DND-41 (cell line): ENCODE data around the gene VPS13A.

Source experiments
- EZH2 ChIP-seq: IDR thresholded peaks from 3 replicates; pipeline ENCODE4 v1.6.1; 2012; ENCODE audit warnings: borderline replicate concordance, low read depth, mild to moderate bottlenecking, moderate library complexity, low read length, inconsistent platforms; ENCODE audit not compliant: severe bottlenecking
- TF ChIP-seq, protein P1 (sequence below): IDR thresholded peaks from 2 replicates; pipeline ENCODE4 v1.5.1; 2012; ENCODE audit warnings: borderline replicate concordance, low read length, moderate library complexity, mild to moderate bottlenecking; ENCODE audit not compliant: poor library complexity, severe bottlenecking; ENCODE audit errors: extremely low read depth

DNA sequence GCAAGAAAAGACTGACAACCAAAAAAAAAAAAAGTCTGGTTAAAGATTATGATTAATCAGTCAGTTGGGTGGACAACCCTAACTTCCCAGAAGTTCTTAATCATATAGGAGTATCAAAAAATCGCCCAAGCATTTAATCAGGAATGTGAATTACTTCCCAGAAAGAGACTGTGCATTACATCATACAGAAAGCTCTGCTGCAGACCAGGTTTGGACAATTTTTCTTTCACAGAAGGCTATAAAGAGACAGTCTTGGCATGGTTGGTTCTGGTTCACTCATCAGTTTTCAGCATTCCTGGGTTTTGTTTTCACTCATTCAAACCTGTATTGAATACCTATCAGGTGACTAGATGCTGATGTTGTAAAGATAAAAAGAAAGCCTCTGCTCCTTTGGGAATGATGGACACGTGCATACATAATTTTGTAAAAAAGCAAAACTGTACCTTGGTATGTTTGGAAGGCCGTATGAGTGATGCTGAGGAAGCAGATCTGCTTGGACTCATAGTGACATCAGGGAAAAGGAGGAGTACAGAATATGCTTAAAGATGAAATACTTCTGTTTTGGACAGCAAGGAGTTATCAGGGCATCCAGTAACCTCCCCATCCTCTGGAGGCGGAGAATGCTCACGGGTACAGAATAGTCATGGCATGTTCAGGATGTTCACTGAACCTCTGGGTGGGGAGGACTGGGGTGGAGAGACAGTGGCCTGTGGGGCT is 292.3 kb downstream of the VPS13A start:
- TF ChIP-seq, protein P1, sequence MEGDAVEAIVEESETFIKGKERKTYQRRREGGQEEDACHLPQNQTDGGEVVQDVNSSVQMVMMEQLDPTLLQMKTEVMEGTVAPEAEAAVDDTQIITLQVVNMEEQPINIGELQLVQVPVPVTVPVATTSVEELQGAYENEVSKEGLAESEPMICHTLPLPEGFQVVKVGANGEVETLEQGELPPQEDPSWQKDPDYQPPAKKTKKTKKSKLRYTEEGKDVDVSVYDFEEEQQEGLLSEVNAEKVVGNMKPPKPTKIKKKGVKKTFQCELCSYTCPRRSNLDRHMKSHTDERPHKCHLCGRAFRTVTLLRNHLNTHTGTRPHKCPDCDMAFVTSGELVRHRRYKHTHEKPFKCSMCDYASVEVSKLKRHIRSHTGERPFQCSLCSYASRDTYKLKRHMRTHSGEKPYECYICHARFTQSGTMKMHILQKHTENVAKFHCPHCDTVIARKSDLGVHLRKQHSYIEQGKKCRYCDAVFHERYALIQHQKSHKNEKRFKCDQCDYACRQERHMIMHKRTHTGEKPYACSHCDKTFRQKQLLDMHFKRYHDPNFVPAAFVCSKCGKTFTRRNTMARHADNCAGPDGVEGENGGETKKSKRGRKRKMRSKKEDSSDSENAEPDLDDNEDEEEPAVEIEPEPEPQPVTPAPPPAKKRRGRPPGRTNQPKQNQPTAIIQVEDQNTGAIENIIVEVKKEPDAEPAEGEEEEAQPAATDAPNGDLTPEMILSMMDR: no peak
- no peak for TF ChIP-seq EZH2
